AG10803 (cell line): ENCODE measurements around the gene BPIFA3.

Source experiments
- DNase-seq: peaks from one replicate; pipeline ENCODE4 v3.0.0; 2010; ENCODE audit warnings: low read depth
- H3K4me3 ChIP-seq: 2 replicates; pipeline ENCODE4 v1.5.1; 2011; ENCODE audit warnings: mild to moderate bottlenecking, low read length, control low read depth
- CTCF ChIP-seq: conservative IDR thresholded peaks from 2 replicates; pipeline ENCODE4 v1.5.1; 2011; ENCODE audit warnings: mild to moderate bottlenecking, low read length, control low read depth, inconsistent platforms

Gene BPIFA3

GRCh38 chr20:33234050-33234449 lies 16.9 kb downstream of the BPIFA3 start:
- no peak for TF ChIP-seq CTCF
- no peak overlapping the region for H3K4me3 ChIP-seq
- DNase-seq: no peak

GRCh38 chr20:33235696-33236095 lies 18.5 kb downstream of the BPIFA3 start, which contains the start of gene BPIFA1:
TSS of gene BPIFA1 (plus strand) at chr20:33235996. CDS start at chr20:33237712, 1,716 bp downstream.
- TF ChIP-seq CTCF: no peak
- no peak within 1 kb of the TSS for H3K4me3 ChIP-seq
- DNase-seq: no peak

GRCh38 chr20:33236351-33236750 lies 19.2 kb downstream of the BPIFA3 start:
- H3K4me3 ChIP-seq: no peak overlapping the region
- DNase-seq: no peak
- TF ChIP-seq CTCF: no peak

- TF ChIP-seq CTCF: no peak
- DNase-seq: no peak
- no peak overlapping the region for H3K4me3 ChIP-seq
Observed at GRCh38 chr20:33237989-33238388, 20.8 kb downstream of the BPIFA3 start.

- no peak for TF ChIP-seq CTCF
- DNase-seq: no peak
- no peak overlapping the region for H3K4me3 ChIP-seq
Observed at GRCh38 chr20:33239418-33239817, 22.3 kb downstream of the BPIFA3 start.

- no peak overlapping the region for H3K4me3 ChIP-seq
- TF ChIP-seq CTCF: no peak
- DNase-seq: no peak
Observed at GRCh38 chr20:33239979-33240736, 23.0 kb downstream of the BPIFA3 start.

GRCh38 chr20:33240923-33241322 lies 23.8 kb downstream of the BPIFA3 start:
- no peak for DNase-seq
- no peak for TF ChIP-seq CTCF
- no peak overlapping the region for H3K4me3 ChIP-seq
